GM12865 (cell line): ENCODE results near the gene ZDHHC20.

Source experiments
- DNase-seq: peaks from one replicate; pipeline ENCODE4 v3.0.0; 2010; ENCODE audit warnings: low read depth
- H3K4me3 ChIP-seq: 2 replicates; pipeline ENCODE4 v1.5.1; 2011; ENCODE audit warnings: mild to moderate bottlenecking, low read depth, low read length, control low read depth
- CTCF ChIP-seq: IDR thresholded peaks from 2 replicates; pipeline ENCODE4 v1.5.1; 2011; ENCODE audit warnings: low read length, control low read depth, low read depth, inconsistent platforms; ENCODE audit not compliant: insufficient read depth; ENCODE audit errors: missing control alignments

The ZDHHC20 gene

GRCh38 chr13:21365574-21365973, 93.5 kb downstream of the ZDHHC20 start:
- no peak overlapping the region for H3K4me3 ChIP-seq
- no peak for DNase-seq
- TF ChIP-seq CTCF, result no peak

- DNase-seq, result no peak
- H3K4me3 ChIP-seq, result no peak overlapping the region
- no peak for TF ChIP-seq CTCF
Observed at GRCh38 chr13:21364916-21365315, 94.2 kb downstream of the ZDHHC20 start.

GRCh38 chr13:21364357-21364756, 94.7 kb downstream of the ZDHHC20 start:
- TF ChIP-seq CTCF, result no peak
- H3K4me3 ChIP-seq, result no peak overlapping the region
- no peak for DNase-seq

- no peak for DNase-seq
- H3K4me3 ChIP-seq, result no peak overlapping the region
- TF ChIP-seq CTCF, result no peak
Observed at GRCh38 chr13:21362741-21363140, 96.4 kb downstream of the ZDHHC20 start.

- H3K4me3 ChIP-seq, result no peak overlapping the region
- no peak for DNase-seq
- no peak for TF ChIP-seq CTCF
Observed at GRCh38 chr13:21361706-21362105, 97.4 kb downstream of the ZDHHC20 start.

GRCh38 chr13:21361123-21361522, 98.0 kb downstream of the ZDHHC20 start:
- no peak overlapping the region for H3K4me3 ChIP-seq
- TF ChIP-seq CTCF, result no peak
- no peak for DNase-seq

GRCh38 chr13:21360463-21360862, 98.6 kb downstream of the ZDHHC20 start:
- DNase-seq, result no peak
- H3K4me3 ChIP-seq, result no peak overlapping the region
- TF ChIP-seq CTCF, result no peak
